ENCODE measurements around the gene SLC35A4. TPM values are rescaled to one million over a fixed set of nuclear protein-coding genes. Genes with fewer than 3 reads are reported as not detected.

The SLC35A4 gene
- total RNA-seq, 2 donors from 2014 or later: 61.8 to 107 TPM

- over 99% methylated on average over 7 of the region's 7 CpGs for WGBS
- Histone ChIP-seq H3K27me3 (replicated peaks; ENCODE audit: insufficient read depth) (no peaks in the 10 kb centered on the region), H3K4me1 (replicated peaks) (peaks cover 21% of the 10 kb centered on the region), H3K27ac (no peak overlapping the region), H3K4me3 (no peak overlapping the region), H3K36me3 (peaks cover 0 to 8% of the 10 kb centered on the region in 2 donors), H3K9me3 (no peaks in the 10 kb centered on the region)
- intact Hi-C loops (cut with DNase I): loop anchor here (5.0 kb wide), 1 partner anchor 92 kb away; the partner anchor contains the start of gene TMCO6
- no peak for DNase-seq (ENCODE audit: low spot score)
- no peak for TF ChIP-seq POLR2A (IDR thresholded peaks at IDR 0.05)
- TF ChIP-seq POLR2AphosphoS5 (IDR thresholded peaks at IDR 0.05): no peak
- no peak for TF ChIP-seq CTCF (IDR thresholded peaks at IDR 0.05)
Measured at GRCh38 chr5:140544986-140545385, 19.6 kb upstream of the SLC35A4 start.

GRCh38 chr5:140545606-140546005 lies 19.0 kb upstream of the SLC35A4 start:
- peaks cover 0 to 10% of the 10 kb centered on the region in 2 donors for H3K36me3 ChIP-seq
- H3K9me3 ChIP-seq: no peaks in the 10 kb centered on the region
- intact Hi-C loops (cut with DNase I): loop anchor here (5.0 kb wide), 1 partner anchor 92 kb away; the partner anchor contains the start of gene TMCO6

GRCh38 chr5:140546851-140547507 lies 17.6 kb upstream of the SLC35A4 start:
- no peak for TF ChIP-seq POLR2A (IDR thresholded peaks at IDR 0.05)
- TF ChIP-seq CTCF (IDR thresholded peaks at IDR 0.05): no peak
- no peak for TF ChIP-seq POLR2AphosphoS5 (IDR thresholded peaks at IDR 0.05)
- no peaks in the 10 kb centered on the region for H3K9me3 ChIP-seq
- peak overlapping the region; percentile 43 to 45 for H3K4me3 ChIP-seq
- peaks cover 21% of the 10 kb centered on the region for H3K4me1 ChIP-seq (replicated peaks)
- intact Hi-C loops (cut with DNase I): loop anchor here (5.0 kb wide), 1 partner anchor 90 kb away; the partner anchor contains the start of gene TMCO6
- WGBS: 38% methylated on average over 13 of the region's 13 CpGs
- DNase-seq (ENCODE audit: low spot score): no peak
- H3K27ac ChIP-seq: peak overlapping the region; percentile 94 to 97
- peaks cover 0 to 8% of the 10 kb centered on the region in 2 donors for H3K36me3 ChIP-seq
- H3K27me3 ChIP-seq (replicated peaks; ENCODE audit: insufficient read depth): no peaks in the 10 kb centered on the region

More at GRCh38 chr5:140545606-140546005, 19.0 kb upstream of the SLC35A4 start:
- TF ChIP-seq CTCF (IDR thresholded peaks at IDR 0.05) (no peak), POLR2AphosphoS5 (IDR thresholded peaks at IDR 0.05) (no peak), POLR2A (IDR thresholded peaks at IDR 0.05) (no peak)
- H3K27ac ChIP-seq: peak overlapping the region in 1 of 2 donors; percentile 97
- no peak for DNase-seq (ENCODE audit: low spot score)
- no peaks in the 10 kb centered on the region for H3K27me3 ChIP-seq (replicated peaks; ENCODE audit: insufficient read depth)
- no peak overlapping the region for H3K4me3 ChIP-seq
- peaks cover 21% of the 10 kb centered on the region for H3K4me1 ChIP-seq (replicated peaks)
- WGBS: 98% methylated on average over 10 of the region's 10 CpGs

- intact Hi-C loops (cut with DNase I): loop anchor here (5.0 kb wide), 1 partner anchor 90 kb away; the partner anchor contains the start of gene TMCO6
- Histone ChIP-seq H3K36me3 (peaks cover 0 to 5% of the 10 kb centered on the region in 2 donors), H3K4me3 (peak within 1 kb of the TSS; percentile 43 to 45), H3K27me3 (replicated peaks; ENCODE audit: insufficient read depth) (no peaks in the 10 kb centered on the region), H3K27ac (peak within 1 kb of the TSS; percentile 94 to 97), H3K9me3 (no peaks in the 10 kb centered on the region), H3K4me1 (replicated peaks) (peaks cover 21% of the 10 kb centered on the region)
- DNase-seq (ENCODE audit: low spot score): peak; percentile 98
- WGBS: 1% methylated on average over 51 of the region's 52 CpGs
- peak; percentile 95 for TF ChIP-seq POLR2AphosphoS5 (IDR thresholded peaks at IDR 0.05)
- peak; percentile 93 for TF ChIP-seq POLR2A (IDR thresholded peaks at IDR 0.05)
- peak; percentile 32 to 84 (median 66) for TF ChIP-seq CTCF (IDR thresholded peaks at IDR 0.05)
Measured at GRCh38 chr5:140547508-140548299, 16.9 kb upstream of the SLC35A4 start, which contains the start of gene EIF4EBP3. Gene EIF4EBP3, plus strand, starts transcription at chr5:140547662. Its CDS starts 76 bp downstream, at chr5:140547738.

Measured in prostate gland (tissue), 2 donors.